Activated CD8-positive, alpha-beta memory T cell treated with anti-CD3 and anti-CD28 coated beads, Interleukin-2, amount 50 U/mL, for 1 hour (primary cell): Measurements from ENCODE around the gene DGCR6L.
"Not testable (repeated sequence)": the region's sequence is repeated elsewhere in the genome, so short reads cannot be mapped to it uniquely, and the experiment has no call there.

Experiments
- DNase-seq: peaks from one replicate; pipeline ENCODE4 v3.0.0-alpha.2; 2020; ENCODE audit errors: extremely low read depth

Gene DGCR6L

GRCh38 chr22:20291604-20292063 lies 28.2 kb downstream of the DGCR6L start:
- no peak for DNase-seq

DNA sequence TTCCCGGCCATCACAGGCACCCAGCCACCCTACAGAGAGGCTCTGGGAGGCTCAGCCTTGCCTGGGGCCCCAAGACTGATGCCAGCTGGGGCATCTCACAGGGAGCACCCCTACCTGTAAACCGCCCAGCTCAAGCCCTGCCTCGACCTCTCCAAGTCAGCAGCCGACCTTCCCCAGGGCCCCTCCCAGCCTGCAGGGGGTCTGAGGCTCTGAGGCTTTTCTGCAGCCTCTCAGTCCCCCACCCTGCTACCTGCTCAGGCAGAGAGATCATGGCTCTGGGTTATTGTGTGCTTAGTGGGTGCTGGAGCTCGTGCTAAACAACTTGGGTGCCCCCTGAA lies 28.6 kb downstream of the DGCR6L start:
- DNase-seq, result no peak

GRCh38 chr22:20290578-20291248 lies 29.1 kb downstream of the DGCR6L start:
- no peak for DNase-seq

DNA sequence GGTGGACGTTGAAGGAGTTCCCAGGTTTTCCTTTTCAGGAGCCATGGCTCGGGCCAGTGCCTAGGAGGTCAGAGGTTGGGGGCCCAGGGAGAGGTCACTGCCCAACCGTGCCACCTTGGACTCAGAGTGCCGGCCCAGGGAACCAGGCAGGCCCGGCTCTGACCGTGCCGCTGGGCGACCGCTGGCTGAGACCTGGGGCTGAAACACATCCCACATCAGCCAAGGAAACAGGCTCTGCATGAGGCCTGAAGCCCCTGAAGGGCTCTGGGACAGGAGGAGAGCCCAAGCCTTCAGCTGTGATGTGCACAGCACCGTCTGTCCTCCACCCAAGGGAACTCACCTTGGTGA lies 29.8 kb downstream of the DGCR6L start:
- DNase-seq, result no peak

DNA sequence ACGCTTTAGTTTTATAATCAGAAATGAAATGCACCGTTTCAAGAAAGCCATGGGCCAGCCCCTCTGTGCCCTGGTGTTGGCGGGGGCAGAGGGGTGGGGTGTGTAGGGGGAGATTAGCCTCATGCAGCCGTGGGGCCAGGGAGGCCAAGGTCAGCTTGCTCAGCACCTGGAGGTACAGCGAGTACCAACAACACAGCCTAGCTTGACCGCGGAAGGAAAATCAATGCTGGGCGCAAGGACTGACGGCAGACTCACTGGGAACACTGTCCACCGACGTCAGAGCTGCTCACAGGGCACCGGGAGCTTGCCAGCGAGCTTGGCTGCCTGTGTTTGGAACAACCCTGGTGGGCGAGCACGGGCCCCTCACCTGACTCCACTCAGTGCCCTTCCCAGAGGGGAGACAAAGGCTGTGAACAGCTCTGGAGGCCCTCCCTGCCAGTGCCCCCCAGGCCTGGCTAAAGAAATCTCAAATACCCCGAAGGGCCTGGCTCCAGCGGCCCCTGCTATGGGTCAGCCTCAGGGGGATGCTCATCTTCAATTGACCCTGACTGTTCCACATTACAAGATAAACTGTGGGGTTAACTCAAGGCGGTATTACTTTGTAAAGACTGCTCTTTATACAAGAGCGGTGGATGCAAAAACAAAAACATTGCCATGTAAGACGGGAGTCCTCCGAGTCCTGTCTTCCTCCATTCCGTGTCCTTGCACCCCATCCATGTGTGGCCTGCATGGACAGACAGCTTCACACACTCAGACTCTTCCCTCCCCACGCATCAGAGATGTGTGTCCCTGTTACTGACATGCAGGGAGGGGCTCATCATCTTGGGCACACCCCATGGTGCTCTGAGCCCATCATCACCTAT lies 30.4 kb downstream of the DGCR6L start:
- DNase-seq, result not testable (repeated sequence)

DNA sequence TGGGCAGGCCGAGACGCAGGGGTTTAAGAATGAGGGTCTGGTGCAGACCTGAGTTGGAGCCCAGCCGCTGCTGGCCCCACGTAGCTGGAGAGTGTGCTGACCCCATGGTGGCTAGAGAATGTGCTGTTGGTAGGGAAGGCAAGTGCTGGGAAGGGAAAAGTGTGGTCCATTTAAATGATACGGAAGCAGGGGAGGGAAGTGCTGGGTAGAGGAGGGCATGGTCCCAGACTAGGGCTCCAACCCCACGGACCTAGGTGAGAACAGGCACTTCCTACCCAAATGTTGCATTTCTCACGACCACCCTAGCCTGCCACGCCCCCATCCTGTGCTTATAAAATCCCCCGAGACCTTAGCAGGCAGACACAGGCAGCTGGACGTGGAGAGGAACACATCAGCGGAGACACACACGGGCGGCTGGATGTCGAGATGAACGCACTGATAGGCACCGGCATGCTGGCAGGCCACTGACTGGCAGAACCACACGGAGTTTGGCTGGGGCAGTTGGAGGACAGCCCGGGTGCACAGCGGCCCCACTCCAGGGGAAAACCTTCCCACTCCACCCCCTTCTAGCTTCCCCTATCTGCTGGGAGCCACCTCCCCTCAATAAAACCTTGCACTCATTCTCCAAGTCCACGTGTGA lies 33.0 kb downstream of the DGCR6L start:
- not testable (repeated sequence) for DNase-seq

- not testable (repeated sequence) for DNase-seq
Measured at GRCh38 chr22:20286312-20286660, 33.6 kb downstream of the DGCR6L start.

DNA sequence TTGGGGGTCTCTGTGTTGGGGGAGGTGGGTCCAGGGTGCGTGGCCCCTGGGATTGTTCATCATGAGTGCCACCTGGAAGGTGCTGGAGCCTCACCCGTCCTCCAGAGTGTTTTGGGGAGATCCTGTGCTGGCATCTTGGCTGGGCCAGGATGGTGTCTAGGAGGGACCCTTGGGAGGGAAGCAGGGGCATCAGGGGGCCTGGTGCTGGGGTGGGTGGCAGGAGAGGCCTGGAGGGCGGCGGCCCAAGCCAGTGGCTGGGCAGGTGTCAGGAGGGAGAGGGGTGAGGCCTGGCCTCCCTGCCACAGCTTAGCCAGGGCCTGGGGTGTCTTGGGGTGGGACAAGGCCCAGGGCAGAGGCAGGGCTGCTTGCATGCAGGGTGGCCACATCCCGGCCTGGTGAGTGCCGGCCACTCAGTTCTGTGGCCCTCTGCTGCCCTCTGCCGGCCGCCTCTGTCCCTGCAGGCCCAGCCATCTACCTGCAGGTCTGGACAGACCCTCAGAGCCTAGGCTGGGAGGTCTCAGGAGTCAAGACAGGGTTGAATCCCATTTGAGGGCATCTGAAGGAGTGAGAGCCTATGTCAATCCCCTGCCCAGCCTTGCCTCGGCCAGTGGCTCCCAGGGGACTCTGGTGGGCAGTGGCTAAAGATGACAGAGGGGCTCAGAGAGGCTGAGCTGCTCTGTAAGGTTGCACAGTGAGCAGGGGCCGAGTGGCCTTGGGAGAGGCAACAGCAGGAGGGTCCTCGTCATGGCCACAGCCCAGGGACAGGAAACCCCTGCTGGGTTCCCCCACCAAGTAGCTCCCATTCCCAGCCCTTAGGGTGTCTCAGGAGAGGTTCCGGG lies 34.2 kb downstream of the DGCR6L start:
- not testable (repeated sequence) for DNase-seq

DNA sequence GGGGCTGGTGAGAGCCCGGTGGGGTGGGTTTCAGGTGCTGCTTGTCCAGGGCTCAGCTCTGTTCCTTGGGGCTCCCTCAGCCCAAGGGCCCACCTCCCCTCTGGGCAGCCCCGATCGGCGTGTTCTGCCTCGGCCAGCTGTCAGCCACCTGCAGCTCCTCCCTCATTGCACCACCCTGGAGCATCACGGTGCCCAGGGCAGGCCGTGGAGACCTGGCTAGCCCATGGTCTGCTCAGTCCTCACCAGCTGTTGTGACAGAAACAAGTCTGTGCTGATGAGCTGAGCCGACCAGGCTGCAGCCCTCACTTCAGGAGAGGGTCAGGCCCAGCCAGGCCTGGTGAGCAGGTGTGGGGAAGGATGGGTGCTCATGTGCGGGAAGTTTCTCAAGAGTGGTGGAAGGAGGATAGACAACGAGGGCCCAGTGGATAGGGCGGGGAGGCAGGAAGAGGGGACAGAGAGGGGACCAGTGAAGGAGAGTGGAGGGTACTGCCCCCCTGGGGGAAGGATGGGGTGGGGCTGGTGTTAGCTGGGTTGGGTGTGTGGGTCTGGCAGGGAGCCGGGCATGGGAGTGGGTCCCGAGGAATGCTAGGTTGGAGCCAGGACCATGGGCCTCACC lies 35.3 kb downstream of the DGCR6L start:
- DNase-seq, result no peak

DNA sequence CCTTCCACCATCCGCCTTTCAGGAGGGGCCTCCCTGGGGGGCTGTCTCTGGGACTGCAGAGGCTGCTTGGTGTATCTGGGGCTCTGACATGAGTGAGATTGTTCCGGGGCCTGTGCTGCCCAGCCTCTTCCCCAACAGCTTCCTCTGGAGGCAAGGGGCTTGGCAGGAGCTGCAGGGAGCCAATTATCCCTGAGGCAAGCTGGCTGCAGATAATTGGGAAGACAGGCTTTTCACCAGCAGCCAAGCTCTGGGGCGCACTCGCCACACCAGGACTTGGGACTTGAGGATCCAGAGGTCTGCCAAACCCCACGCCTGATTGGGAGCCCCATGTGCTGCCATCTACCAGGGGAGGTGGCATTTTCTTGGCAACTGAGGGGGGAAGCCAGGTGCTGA lies 36.2 kb downstream of the DGCR6L start:
- no peak for DNase-seq

DNA sequence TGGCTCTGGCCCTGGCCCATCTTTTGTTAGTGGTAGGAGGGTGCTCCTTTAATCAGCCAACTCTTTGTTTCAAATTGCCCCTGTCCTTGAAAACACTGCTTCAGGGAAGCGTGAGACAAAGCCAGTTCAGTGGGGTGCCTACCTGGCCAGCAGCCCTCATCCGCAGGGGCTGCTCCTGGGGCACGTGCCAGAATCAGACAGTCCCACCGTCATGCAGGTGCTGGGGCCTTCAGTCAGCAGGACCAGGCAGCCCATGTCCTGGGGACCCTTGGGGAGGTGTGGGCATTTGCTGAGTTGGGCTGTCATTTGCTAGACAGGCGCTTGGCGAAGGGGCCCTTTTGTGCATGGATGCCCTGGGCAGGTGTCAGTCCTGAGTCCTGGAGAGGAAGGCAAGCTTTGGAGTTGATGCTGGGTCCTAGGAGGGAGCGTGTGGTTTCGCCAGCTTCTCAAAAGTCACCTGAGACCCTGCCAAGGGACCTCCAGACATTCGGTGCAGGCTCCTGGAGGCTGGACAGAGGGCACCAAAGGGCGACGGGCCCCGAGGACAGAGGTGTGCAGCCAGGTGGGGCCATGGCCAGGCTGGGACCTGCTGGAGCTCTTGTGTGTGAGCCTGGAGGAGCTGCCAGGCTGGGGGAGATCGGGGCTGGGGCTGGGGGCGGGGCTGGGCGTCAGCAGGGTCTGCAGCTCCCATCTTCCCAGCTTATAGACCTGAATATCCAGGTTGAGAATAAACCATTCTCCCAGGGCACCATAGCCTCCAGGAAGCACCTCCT lies 36.8 kb downstream of the DGCR6L start:
- no peak for DNase-seq

DNA sequence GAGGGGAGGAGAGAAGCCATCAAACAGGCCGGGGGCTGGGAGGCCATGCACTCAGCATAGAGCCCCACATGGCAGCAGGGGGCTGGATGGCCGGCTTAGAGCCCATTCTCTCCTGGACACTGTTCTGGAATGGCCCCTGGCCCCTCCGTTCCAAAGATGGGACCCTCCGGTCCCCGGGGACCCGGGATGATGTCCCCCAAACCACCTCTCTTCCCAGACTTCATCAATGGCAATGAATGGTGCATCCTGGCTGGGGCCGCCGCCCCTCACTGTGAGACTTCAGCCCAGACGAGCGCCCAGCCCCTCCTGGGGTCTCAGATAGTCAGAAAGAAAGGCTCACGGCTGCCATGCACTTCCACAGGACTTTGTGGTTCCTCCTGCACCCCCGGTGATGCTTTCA lies 38.0 kb downstream of the DGCR6L start:
- DNase-seq, result no peak

DNA sequence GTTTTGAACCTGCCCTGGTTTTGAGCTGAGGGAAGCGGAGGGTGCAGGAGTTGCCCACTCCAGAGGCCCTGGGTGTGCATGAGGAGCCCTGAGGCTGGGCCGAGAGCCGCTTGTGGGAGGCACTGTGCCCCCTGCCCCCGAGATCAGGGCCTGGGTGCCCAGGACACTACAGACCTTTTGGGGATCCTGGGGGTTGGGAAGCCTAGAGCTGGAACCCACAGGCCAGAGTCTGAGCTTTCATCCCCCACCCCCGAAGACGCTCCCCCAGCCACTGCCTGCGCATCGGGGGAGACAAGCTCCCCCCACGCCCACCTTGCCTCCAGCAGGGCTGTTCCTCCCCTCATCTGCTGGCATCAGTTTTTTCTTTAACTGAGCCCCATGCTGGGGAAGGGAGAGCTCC lies 38.4 kb downstream of the DGCR6L start:
- DNase-seq, result not testable (repeated sequence)

DNA sequence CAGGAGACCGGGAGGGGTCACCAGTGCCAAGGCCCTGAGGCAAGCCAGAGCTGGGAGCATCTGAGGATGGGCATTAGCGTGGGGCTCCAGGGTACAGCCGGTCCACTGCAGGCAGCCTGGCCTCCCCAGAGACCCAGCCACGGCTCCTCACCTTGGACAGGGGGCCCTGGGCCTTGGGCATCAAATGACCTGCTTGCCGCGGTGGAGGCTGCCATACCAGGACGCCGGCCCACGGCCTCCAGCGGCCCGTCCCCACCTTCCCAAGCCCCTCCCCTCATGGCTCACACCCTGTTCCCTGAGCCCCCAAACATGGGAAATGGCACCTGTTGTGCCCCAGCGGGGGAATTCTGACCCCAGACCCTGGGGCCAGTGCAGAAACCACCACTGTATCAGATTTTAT lies 39.0 kb downstream of the DGCR6L start:
- DNase-seq, result no peak

GRCh38 chr22:20280163-20280562 lies 39.7 kb downstream of the DGCR6L start:
- DNase-seq, result not testable (repeated sequence)

DNA sequence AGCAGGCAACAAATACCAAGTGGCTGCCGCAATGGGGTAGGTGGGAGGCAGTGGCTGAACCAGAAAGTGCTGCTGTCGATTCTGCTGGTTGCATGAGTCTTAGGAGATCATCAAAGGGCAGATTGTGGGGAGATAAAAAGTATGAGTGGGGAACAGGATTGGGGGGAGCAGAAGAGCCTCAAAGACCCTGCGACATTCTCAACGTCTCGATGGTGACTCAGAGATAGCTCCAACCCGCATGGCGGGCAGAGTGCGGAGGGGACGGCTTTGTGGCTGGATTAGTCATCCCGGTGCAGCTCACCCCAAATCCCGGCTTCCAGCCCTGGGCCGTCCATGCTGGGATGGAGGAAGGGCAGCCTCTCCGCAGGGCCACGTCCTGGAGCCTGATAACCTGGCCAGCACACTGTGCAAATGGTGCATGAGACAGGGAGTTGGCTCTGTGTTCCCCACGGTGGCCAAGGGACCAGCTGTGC lies 40.2 kb downstream of the DGCR6L start:
- DNase-seq, result no peak

- not testable (repeated sequence) for DNase-seq
Measured at GRCh38 chr22:20278726-20279490, 41.0 kb downstream of the DGCR6L start.

DNA sequence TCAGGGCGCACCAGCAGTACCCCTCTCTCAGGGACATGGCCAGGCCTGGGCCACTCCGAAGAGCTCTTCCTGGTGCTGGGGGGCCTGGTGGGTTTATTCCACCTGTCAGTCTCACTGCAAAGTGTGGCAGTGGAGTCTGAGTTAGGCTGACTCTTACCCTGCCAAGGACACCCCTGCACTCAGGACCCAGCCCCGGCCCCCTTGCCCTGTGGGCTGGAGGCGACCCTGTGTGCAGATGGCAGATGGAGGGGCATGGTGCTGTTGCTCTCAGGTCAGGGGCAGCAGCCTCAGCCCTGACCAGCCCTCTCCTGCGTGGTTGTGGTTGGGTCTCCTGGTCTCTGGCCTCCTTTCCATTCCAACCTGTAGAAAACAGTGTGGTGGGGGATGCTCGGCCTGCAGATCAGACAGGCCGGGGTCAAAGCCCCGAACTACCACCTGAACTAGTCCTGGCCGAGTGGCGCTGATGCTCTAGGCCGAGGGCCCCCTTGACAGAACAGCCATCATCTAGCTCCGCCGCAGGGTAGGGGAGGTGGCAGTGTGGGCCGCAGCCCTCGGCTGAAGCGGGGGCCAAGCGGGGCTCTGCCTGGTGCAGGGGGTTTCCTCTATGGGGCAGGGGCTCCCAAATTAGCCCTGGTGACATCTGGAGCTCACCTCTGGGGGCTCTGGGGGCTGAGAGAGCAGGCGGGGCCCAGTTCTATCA lies 41.8 kb downstream of the DGCR6L start:
- not testable (repeated sequence) for DNase-seq

DNA sequence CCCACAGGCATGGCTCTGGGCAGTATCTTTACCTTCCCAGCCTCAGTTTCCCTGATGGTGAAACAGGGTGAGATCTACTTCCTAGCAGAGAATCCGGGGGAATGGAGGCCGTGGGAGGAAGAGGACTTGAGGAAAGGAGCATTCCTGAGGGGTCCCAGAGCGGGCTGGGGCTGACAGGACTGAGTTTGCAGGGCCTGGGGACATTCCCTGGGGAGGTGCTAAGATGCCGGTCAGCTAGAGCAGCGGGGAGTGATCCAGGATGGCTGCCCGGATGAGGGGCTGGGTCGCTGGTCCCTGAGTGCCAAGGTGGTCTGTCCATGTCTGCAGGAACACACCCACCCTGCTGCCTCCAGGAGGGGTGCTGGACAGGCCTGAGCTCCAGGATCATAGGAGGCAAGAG lies 43.4 kb downstream of the DGCR6L start:
- DNase-seq, result no peak
